Vagina (tissue), 2 donors: ENCODE measurements around the gene ASTN1.

Source experiments
- CTCF ChIP-seq, 3 experiments: fragments of 450-650 bp in 2 of 3; fragments of 200-600 bp in 1 of 3; sonication (generic) in 1 of 3; IDR thresholded peaks; one replicate each; pipeline ENCODE4 v1.5.1; 2017 to 2019; ENCODE audit warnings: antibody characterized with exemption in 3 of 3, mild to moderate bottlenecking in 2 of 3, moderate library complexity in 2 of 3
- POLR2A ChIP-seq, 2 donors: fragments of 450-650 bp; IDR thresholded peaks; one replicate each; pipeline ENCODE4 v1.6.1; 2017; ENCODE audit warnings: antibody characterized with exemption in 2 of 2, mild to moderate bottlenecking in 2 of 2, moderate library complexity in 2 of 2
- POLR2AphosphoS5 ChIP-seq, 2 donors: sonication (generic); formaldehyde crosslinking; IDR thresholded peaks; one replicate each; pipeline ENCODE4 v1.9.0; 2017; ENCODE audit warnings: antibody characterized with exemption in 2 of 2, mild to moderate bottlenecking in 2 of 2, low read depth in 1 of 2; ENCODE audit not compliant: insufficient read depth in 1 of 2

DNA sequence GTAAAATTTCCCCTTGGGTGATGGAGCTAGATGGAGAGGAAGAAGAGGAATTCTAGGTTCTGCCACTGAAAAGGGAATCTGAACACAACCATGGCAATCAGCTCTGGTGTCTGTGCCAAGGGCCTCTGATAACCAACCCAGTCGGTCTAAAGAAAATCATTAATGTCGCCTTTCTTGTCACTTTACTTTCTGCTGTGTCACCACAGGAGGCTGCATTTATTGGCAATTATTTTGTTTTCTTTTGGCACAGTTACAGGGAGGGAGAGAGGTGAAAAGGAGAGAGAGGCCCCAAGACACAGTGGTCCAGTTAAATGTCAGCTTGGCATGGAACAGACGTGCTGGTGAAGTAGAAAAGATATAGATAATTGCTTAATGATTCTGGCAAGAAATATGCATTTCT is 287.0 kb downstream of the ASTN1 start:
- no peak for TF ChIP-seq POLR2AphosphoS5 (IDR thresholded peaks at IDR 0.05; ENCODE audit: insufficient read depth in 1 of 2, low read depth in 1 of 2)
- no peak for TF ChIP-seq CTCF (IDR thresholded peaks at IDR 0.05)
- no peak for TF ChIP-seq POLR2A (IDR thresholded peaks at IDR 0.05)
